ENCODE results near the gene SLC25A53.

- no peak for TF ChIP-seq EZH2 (IDR thresholded peaks at IDR 0.05; ENCODE audit: borderline replicate concordance, insufficient read depth, low read depth, low read length, poor library complexity, severe bottlenecking)
- TF ChIP-seq, protein P1, sequence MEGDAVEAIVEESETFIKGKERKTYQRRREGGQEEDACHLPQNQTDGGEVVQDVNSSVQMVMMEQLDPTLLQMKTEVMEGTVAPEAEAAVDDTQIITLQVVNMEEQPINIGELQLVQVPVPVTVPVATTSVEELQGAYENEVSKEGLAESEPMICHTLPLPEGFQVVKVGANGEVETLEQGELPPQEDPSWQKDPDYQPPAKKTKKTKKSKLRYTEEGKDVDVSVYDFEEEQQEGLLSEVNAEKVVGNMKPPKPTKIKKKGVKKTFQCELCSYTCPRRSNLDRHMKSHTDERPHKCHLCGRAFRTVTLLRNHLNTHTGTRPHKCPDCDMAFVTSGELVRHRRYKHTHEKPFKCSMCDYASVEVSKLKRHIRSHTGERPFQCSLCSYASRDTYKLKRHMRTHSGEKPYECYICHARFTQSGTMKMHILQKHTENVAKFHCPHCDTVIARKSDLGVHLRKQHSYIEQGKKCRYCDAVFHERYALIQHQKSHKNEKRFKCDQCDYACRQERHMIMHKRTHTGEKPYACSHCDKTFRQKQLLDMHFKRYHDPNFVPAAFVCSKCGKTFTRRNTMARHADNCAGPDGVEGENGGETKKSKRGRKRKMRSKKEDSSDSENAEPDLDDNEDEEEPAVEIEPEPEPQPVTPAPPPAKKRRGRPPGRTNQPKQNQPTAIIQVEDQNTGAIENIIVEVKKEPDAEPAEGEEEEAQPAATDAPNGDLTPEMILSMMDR (IDR thresholded peaks at IDR 0.05) = no peak
Observed at GRCh38 chrX:104168127-104168526, 11.3 kb upstream of the SLC25A53 start.
